GM20000 (cell line): ENCODE measurements around the gene MAD1L1.

Source experiments
- DNase-seq: peaks from one replicate; pipeline ENCODE4 v3.0.0; 2012; ENCODE audit warnings: low spot score
- CTCF ChIP-seq: IDR thresholded peaks from 2 replicates; pipeline ENCODE4 v1.5.1; 2012; ENCODE audit warnings: mild to moderate bottlenecking, control low read depth; ENCODE audit errors: extremely low read depth, missing control alignments

MAD1L1 gene

GRCh38 chr7:1952169-1952760 lies 280.5 kb downstream of the MAD1L1 start:
- no peak for DNase-seq
- TF ChIP-seq CTCF: no peak

GRCh38 chr7:1951600-1951999 lies 281.1 kb downstream of the MAD1L1 start:
- TF ChIP-seq CTCF: no peak
- no peak for DNase-seq

GRCh38 chr7:1951159-1951536 lies 281.6 kb downstream of the MAD1L1 start:
- TF ChIP-seq CTCF: no peak
- DNase-seq: no peak

GRCh38 chr7:1950452-1951158 lies 282.1 kb downstream of the MAD1L1 start:
- no peak for TF ChIP-seq CTCF
- DNase-seq: no peak

GRCh38 chr7:1950066-1950451 lies 282.7 kb downstream of the MAD1L1 start:
- no peak for DNase-seq
- no peak for TF ChIP-seq CTCF

- no peak for DNase-seq
- TF ChIP-seq CTCF: no peak
Observed at GRCh38 chr7:1949681-1950055, 283.1 kb downstream of the MAD1L1 start.

- no peak for DNase-seq
- TF ChIP-seq CTCF: no peak
Observed at GRCh38 chr7:1948887-1949680, 283.7 kb downstream of the MAD1L1 start.
